ENCODE data around the gene SYT1.

The SYT1 gene

GRCh38 chr12:79397609-79398008, 533.0 kb downstream of the SYT1 start:
- no peak for DNase-seq (ENCODE audit: low read depth)
- no peak for TF ChIP-seq POLR2A (IDR thresholded peaks at IDR 0.05; ENCODE audit: extremely low read depth, insufficient read length)

GRCh38 chr12:79400481-79400880, 535.9 kb downstream of the SYT1 start:
- TF ChIP-seq MAX (IDR thresholded peaks at IDR 0.05; ENCODE audit: low read depth, low read length) (no peak), POLR2A (IDR thresholded peaks at IDR 0.05; ENCODE audit: extremely low read depth, insufficient read length) (no peak), MYC (IDR thresholded peaks at IDR 0.05; ENCODE audit: low read depth, low read length) (no peak), CTCF (IDR thresholded peaks at IDR 0.05; ENCODE audit: low read depth, low read length) (no peak)
- H3K4me3 ChIP-seq (ENCODE audit: low read depth, low read length): no peak overlapping the region
- no peak for DNase-seq (ENCODE audit: low read depth)

More at GRCh38 chr12:79397609-79398008, 533.0 kb downstream of the SYT1 start:
- H3K4me3 ChIP-seq (ENCODE audit: low read depth, low read length): no peak overlapping the region

- DNase-seq (ENCODE audit: low read depth): no peak
- TF ChIP-seq MYC (IDR thresholded peaks at IDR 0.05; ENCODE audit: low read depth, low read length): no peak
- TF ChIP-seq MAX (IDR thresholded peaks at IDR 0.05; ENCODE audit: low read depth, low read length): no peak
- TF ChIP-seq CTCF (IDR thresholded peaks at IDR 0.05; ENCODE audit: low read depth, low read length): no peak
- no peak for TF ChIP-seq POLR2A (IDR thresholded peaks at IDR 0.05; ENCODE audit: extremely low read depth, insufficient read length)
These were observed 538.0 kb downstream of the SYT1 start for GRCh38 chr12:79402606-79403005.

GRCh38 chr12:79406993-79407392, 542.4 kb downstream of the SYT1 start:
- DNase-seq (ENCODE audit: low read depth): no peak
- H3K4me3 ChIP-seq (ENCODE audit: low read depth, low read length): no peak overlapping the region
- TF ChIP-seq POLR2A (IDR thresholded peaks at IDR 0.05; ENCODE audit: extremely low read depth, insufficient read length): no peak

More at GRCh38 chr12:79402606-79403005, 538.0 kb downstream of the SYT1 start:
- no peak overlapping the region for H3K4me3 ChIP-seq (ENCODE audit: low read depth, low read length)

- H3K4me3 ChIP-seq (ENCODE audit: low read depth, low read length): no peak overlapping the region
These were observed 543.4 kb downstream of the SYT1 start for GRCh38 chr12:79407671-79408622.

GRCh38 chr12:79408689-79409088, 544.1 kb downstream of the SYT1 start:
- no peak for DNase-seq (ENCODE audit: low read depth)
- no peak for TF ChIP-seq MYC (IDR thresholded peaks at IDR 0.05; ENCODE audit: low read depth, low read length)
- no peak for TF ChIP-seq CTCF (IDR thresholded peaks at IDR 0.05; ENCODE audit: low read depth, low read length)
- TF ChIP-seq POLR2A (IDR thresholded peaks at IDR 0.05; ENCODE audit: extremely low read depth, insufficient read length): no peak
- no peak for TF ChIP-seq MAX (IDR thresholded peaks at IDR 0.05; ENCODE audit: low read depth, low read length)
- H3K4me3 ChIP-seq (ENCODE audit: low read depth, low read length): no peak overlapping the region

More at GRCh38 chr12:79407671-79408622, 543.4 kb downstream of the SYT1 start:
- DNase-seq (ENCODE audit: low read depth): peak; percentile 44
- TF ChIP-seq POLR2A (IDR thresholded peaks at IDR 0.05; ENCODE audit: extremely low read depth, insufficient read length) (no peak), MYC (IDR thresholded peaks at IDR 0.05; ENCODE audit: low read depth, low read length) (no peak), MAX (IDR thresholded peaks at IDR 0.05; ENCODE audit: low read depth, low read length) (no peak), CTCF (IDR thresholded peaks at IDR 0.05; ENCODE audit: low read depth, low read length) (peak; percentile 27)
